ENCODE results near the gene PIEZO2.
"Not testable (repeated sequence)": the region's sequence is repeated elsewhere in the genome, so short reads cannot be mapped to it uniquely, and the experiment has no call there.

DNA sequence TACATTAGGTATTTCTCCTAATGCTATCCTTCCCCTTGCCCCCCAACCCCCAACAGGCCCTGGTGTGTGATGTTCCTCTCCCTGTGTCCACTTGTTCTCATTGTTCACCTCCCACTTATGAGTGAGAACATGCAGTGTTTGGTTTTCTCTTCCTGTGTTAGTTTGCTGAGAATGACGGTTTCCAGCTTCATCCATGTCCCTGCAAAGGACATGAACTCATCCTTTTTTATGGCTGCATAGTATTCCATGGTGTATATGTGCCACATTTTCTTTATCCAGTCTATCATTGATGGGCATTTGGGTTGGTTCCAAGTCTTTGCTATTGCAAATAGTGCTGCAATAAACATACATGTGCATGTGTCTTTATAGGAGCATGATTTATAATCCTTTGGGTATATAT lies 32.3 kb upstream of the PIEZO2 start:
- TF ChIP-seq, protein P1, sequence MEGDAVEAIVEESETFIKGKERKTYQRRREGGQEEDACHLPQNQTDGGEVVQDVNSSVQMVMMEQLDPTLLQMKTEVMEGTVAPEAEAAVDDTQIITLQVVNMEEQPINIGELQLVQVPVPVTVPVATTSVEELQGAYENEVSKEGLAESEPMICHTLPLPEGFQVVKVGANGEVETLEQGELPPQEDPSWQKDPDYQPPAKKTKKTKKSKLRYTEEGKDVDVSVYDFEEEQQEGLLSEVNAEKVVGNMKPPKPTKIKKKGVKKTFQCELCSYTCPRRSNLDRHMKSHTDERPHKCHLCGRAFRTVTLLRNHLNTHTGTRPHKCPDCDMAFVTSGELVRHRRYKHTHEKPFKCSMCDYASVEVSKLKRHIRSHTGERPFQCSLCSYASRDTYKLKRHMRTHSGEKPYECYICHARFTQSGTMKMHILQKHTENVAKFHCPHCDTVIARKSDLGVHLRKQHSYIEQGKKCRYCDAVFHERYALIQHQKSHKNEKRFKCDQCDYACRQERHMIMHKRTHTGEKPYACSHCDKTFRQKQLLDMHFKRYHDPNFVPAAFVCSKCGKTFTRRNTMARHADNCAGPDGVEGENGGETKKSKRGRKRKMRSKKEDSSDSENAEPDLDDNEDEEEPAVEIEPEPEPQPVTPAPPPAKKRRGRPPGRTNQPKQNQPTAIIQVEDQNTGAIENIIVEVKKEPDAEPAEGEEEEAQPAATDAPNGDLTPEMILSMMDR (conservative IDR thresholded peaks at IDR 0.05), result not testable (repeated sequence)
- not testable (repeated sequence) for TF ChIP-seq ZFX (IDR thresholded peaks at IDR 0.05)

All from C4-2B (cell line).